Prostate gland (tissue), 2 donors: ENCODE measurements around the gene HSPG2. TPM values are rescaled to one million over a fixed set of nuclear protein-coding genes. Genes with fewer than 3 reads are reported as not detected.
A peak's percentile ranks its signal among the peaks of the same experiment; 100 is the strongest.

ENCODE experiments used
- DNase-seq: peaks from one replicate; pipeline ENCODE4 v3.0.0-alpha.2; 2019; ENCODE audit warnings: low spot score
- H3K27ac ChIP-seq, 2 donors: fragments of 200-600 bp; sonication (generic); 2 replicates each; pipeline ENCODE4 v1.5.1; 2017 to 2019
- H3K27me3 ChIP-seq: fragments of 200-600 bp; sonication (generic); replicated peaks from 2 replicates; pipeline ENCODE4 v1.5.1; 2019; ENCODE audit not compliant: insufficient read depth
- H3K36me3 ChIP-seq, 2 donors: fragments of 200-600 bp; sonication (generic); 1 replicate in 1 of 2; 2 replicates in 1 of 2; pipeline versions ENCODE4 v1.5.1 to v1.8.1; 2017 to 2019
- H3K4me1 ChIP-seq: fragments of 200-600 bp; sonication (generic); replicated peaks from 2 replicates; pipeline ENCODE4 v1.5.1; 2019
- H3K4me3 ChIP-seq, 2 donors: fragments of 200-600 bp; sonication (generic); 2 replicates each; pipeline ENCODE4 v1.5.1; 2017 to 2019
- H3K9me3 ChIP-seq: fragments of 200-600 bp; sonication (generic); 2 replicates; pipeline ENCODE4 v1.5.1; 2017
- POLR2A ChIP-seq: fragments of 450-650 bp; IDR thresholded peaks from one replicate; pipeline ENCODE4 v1.6.1; 2016; ENCODE audit warnings: antibody characterized with exemption, mild to moderate bottlenecking
- POLR2AphosphoS5 ChIP-seq: sonication (generic); formaldehyde crosslinking; IDR thresholded peaks from one replicate; pipeline ENCODE4 v1.6.1; 2017; ENCODE audit warnings: antibody characterized with exemption
- WGBS: methylation state at CpG from one replicate; pipeline ENCODE4 v1.1.5; 2018; 5-methylcytosine and 5-hydroxymethylcytosine counted together
- intact Hi-C: fragments of 100-400 bp; cut with DNase I; formaldehyde crosslinking; loops from one replicate; pipeline ENCODE4 v1.14.2; 2022
- total RNA-seq, 2 donors: library from RNA; depleted of rRNA; stranded (reverse); fragments of >200 nt; gene quantifications; one replicate each; pipeline ENCODE4 v1.1.0, GENCODE V29; 2016
- TF ChIP-seq, protein P1 (sequence below), 4 experiments: fragments of 200-600 bp in 2 of 4; fragments of 450-650 bp in 2 of 4; sonication (generic) in 2 of 4; IDR thresholded peaks; 1 replicate in 3 of 4; 2 replicates in 1 of 4; pipeline ENCODE4 v1.5.1; 2016 to 2019; ENCODE audit warnings: antibody characterized with exemption in 4 of 4, mild to moderate bottlenecking in 2 of 4, moderate library complexity in 2 of 4

Gene HSPG2
- total RNA-seq, 2 donors from 2014 or later: 135 to 257 TPM

DNA sequence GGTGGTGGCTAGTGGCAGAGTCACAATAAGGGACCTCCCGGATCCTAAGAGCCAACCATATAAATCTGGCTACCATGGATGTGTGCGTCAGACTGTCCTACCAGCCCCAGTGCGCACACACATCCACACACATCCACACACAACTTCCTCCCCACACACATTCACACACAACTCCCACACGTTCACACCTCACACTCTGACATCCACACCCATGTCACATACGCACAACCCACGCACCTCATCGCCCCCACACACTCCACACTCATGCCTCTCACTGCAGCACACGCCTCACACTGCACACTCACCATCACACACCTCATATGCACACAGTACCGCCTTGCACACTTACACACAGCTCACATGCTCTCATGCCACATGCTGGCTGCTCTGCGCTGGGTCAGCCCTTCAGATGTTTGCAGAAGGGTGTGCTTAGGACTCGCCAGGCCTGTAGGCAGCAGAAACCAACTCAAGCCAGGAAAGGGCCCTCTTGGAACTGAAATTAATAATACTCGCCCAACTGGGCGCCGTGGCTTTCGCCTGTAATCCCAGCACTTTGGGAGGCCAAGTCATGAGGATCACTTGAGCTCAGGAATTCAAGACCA is 122.0 kb downstream of the HSPG2 start:
- intact Hi-C loops: no loop called here
- 95% methylated on average over 15 of the region's 15 CpGs for WGBS
- Histone ChIP-seq H3K27ac (no peak overlapping the region), H3K36me3 (no peaks in the 10 kb centered on the region), H3K27me3 (no peaks in the 10 kb centered on the region), H3K4me3 (no peak overlapping the region), H3K9me3 (no peaks in the 10 kb centered on the region), H3K4me1 (no peaks in the 10 kb centered on the region)
- no peak for DNase-seq
- TF ChIP-seq POLR2A: no peak
- TF ChIP-seq, protein P1, sequence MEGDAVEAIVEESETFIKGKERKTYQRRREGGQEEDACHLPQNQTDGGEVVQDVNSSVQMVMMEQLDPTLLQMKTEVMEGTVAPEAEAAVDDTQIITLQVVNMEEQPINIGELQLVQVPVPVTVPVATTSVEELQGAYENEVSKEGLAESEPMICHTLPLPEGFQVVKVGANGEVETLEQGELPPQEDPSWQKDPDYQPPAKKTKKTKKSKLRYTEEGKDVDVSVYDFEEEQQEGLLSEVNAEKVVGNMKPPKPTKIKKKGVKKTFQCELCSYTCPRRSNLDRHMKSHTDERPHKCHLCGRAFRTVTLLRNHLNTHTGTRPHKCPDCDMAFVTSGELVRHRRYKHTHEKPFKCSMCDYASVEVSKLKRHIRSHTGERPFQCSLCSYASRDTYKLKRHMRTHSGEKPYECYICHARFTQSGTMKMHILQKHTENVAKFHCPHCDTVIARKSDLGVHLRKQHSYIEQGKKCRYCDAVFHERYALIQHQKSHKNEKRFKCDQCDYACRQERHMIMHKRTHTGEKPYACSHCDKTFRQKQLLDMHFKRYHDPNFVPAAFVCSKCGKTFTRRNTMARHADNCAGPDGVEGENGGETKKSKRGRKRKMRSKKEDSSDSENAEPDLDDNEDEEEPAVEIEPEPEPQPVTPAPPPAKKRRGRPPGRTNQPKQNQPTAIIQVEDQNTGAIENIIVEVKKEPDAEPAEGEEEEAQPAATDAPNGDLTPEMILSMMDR (IDR thresholded peaks at IDR 0.05): no peak
- no peak for TF ChIP-seq POLR2AphosphoS5

DNA sequence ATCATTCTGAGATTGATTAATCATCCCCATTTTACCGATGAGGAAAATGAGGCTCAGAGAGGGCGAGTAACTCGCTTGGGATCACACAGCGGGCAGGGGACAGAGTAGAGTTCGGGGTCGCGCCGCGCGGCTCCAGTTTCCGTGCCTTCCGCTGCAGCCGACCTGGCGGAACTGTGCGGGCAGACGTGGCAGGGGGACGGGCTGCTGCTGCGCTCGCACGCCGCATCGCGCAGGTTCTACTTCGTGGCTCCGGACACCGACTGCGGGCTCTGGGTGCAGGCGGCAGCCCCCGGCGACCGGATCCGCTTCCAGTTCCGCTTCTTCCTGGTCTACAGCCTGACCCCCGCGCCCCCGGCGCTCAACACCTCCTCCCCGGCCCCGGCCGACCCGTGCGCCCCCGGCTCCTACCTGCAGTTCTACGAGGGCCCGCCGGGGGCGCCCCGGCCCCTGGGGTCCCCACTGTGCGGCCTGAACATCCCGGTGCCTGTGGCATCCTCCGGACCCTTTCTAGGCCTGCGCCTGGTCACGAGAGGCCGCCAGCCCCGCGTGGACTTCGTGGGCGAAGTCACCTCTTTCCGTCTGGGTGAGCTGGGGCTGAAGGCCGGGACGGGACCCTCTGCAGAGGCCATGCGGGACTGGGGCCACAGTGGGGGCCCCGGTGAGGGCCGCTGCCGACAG is 122.7 kb downstream of the HSPG2 start:
- intact Hi-C loops: no loop called here
- WGBS: 11% methylated on average over 53 of the region's 65 CpGs

DNA sequence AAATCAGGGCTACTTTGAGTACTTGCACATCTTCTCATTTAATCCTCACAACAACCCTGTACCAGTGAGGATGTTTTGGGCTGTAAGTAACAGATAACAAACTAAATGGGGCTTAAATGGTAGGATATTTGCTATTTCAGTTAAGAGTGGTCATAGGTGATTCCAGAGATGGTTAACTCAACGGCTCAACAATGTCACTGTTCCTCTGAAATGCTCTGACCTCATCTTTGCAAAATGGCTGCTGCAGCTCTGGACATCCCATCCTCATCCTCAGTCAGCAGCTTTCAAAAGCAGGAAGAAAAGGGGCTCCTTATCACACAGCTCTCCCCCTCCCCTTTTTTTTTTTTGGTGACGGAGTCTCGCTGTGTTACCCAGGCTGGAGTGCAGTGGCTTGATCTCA is 123.6 kb downstream of the HSPG2 start:
- 91% methylated on average over 3 of the region's 3 CpGs for WGBS
- TF ChIP-seq POLR2A (no peak), POLR2AphosphoS5 (no peak)
- TF ChIP-seq, protein P1 (IDR thresholded peaks at IDR 0.05): no peak
- no peak for DNase-seq
- intact Hi-C loops: no loop called here
- Histone ChIP-seq H3K9me3 (no peaks in the 10 kb centered on the region), H3K4me1 (no peaks in the 10 kb centered on the region), H3K27ac (no peak overlapping the region), H3K36me3 (no peaks in the 10 kb centered on the region), H3K4me3 (no peak overlapping the region), H3K27me3 (no peaks in the 10 kb centered on the region)

More for the DNA sequence above, 122.7 kb downstream of the HSPG2 start:
- Histone ChIP-seq H3K4me3 (peak overlapping the region; percentile 24 to 30), H3K27ac (no peak overlapping the region), H3K36me3 (no peaks in the 10 kb centered on the region), H3K9me3 (no peaks in the 10 kb centered on the region), H3K27me3 (no peaks in the 10 kb centered on the region), H3K4me1 (no peaks in the 10 kb centered on the region)
- no peak for DNase-seq
- TF ChIP-seq, protein P1 (IDR thresholded peaks at IDR 0.05): peak in 2 of 4 experiments; percentile 21 to 53
- no peak for TF ChIP-seq POLR2A
- TF ChIP-seq POLR2AphosphoS5: no peak

- WGBS: 52% methylated on average over 2 of the region's 2 CpGs
- no peaks in the 10 kb centered on the region for H3K27me3 ChIP-seq
- TF ChIP-seq POLR2AphosphoS5 (no peak), POLR2A (no peak)
- TF ChIP-seq, protein P1 (IDR thresholded peaks at IDR 0.05): no peak
- intact Hi-C loops: no loop called here
- no peaks in the 10 kb centered on the region for H3K9me3 ChIP-seq
- no peak for DNase-seq
- no peak within 1 kb of the TSS for H3K27ac ChIP-seq
- no peaks in the 10 kb centered on the region for H3K36me3 ChIP-seq
- H3K4me1 ChIP-seq: no peaks in the 10 kb centered on the region
- no peak within 1 kb of the TSS for H3K4me3 ChIP-seq
Measured at GRCh38 chr1:21811875-21812305, 125.2 kb downstream of the HSPG2 start, which contains the start of gene LDLRAD2. Gene LDLRAD2, plus strand, starts transcription at chr1:21812265. Its CDS starts 187 bp downstream, at chr1:21812452.
